H1 (cell line): ENCODE data around the gene RGS9. TPM values are rescaled to one million over a fixed set of nuclear protein-coding genes. Genes with fewer than 3 reads are reported as not detected.
A peak's percentile ranks its signal among the peaks of the same experiment; 100 is the strongest.

ENCODE experiments used
- CTCF ChIA-PET: fragments of 300-600 bp; sonication (Branson Sonifier 250); formaldehyde crosslinking; loops from one replicate; lab custom pipeline; 2021; ENCODE audit not compliant: partially characterized antibody; lab: Charles Lee
- POLR2A ChIA-PET: fragments of 300-600 bp; sonication (Branson Sonifier 250); formaldehyde crosslinking; loops from one replicate; lab custom pipeline; 2021; ENCODE audit warnings: inconsistent platforms; ENCODE audit not compliant: partially characterized antibody; lab: Charles Lee
- DNase-seq, 2 experiments: peaks; one replicate each; pipeline versions ENCODE4 v3.0.0 to v3.0.0-alpha.2; 2010 to 2022; ENCODE audit warnings: low spot score in 2 of 2, low read depth in 1 of 2, mixed read lengths in 1 of 2
- FAIRE-seq: peaks from 2 replicates; lab custom pipeline; 2011; peaks lifted over from hg19 to GRCh38; lab: Jason Lieb, UNC
- H2AFZ ChIP-seq: 2 replicates; pipeline ENCODE4 v1.8.1; 2012; ENCODE audit warnings: low read length, inconsistent platforms
- H2AK5ac ChIP-seq: 2 replicates; pipeline ENCODE4 v1.6.1; 2013; ENCODE audit warnings: low read depth, low read length
- H2BK120ac ChIP-seq: replicated peaks from 2 replicates; pipeline ENCODE3; 2013; ENCODE audit warnings: low read depth, low read length, inconsistent platforms
- H2BK12ac ChIP-seq: 2 replicates; pipeline ENCODE4 v1.6.1; 2013; ENCODE audit warnings: low read depth, low read length
- H2BK15ac ChIP-seq: 2 replicates; pipeline ENCODE4 v1.6.1; 2013; ENCODE audit warnings: low read length
- H2BK20ac ChIP-seq: 2 replicates; pipeline ENCODE4 v1.6.1; 2013; ENCODE audit warnings: low read length
- H2BK5ac ChIP-seq: 2 replicates; pipeline ENCODE4 v1.6.1; 2013; ENCODE audit warnings: low read depth, low read length
- H3K14ac ChIP-seq: 2 replicates; pipeline ENCODE4 v1.6.1; 2013; ENCODE audit warnings: inconsistent platforms; ENCODE audit not compliant: insufficient read length
- H3K18ac ChIP-seq: 2 replicates; pipeline ENCODE4 v1.6.1; 2013; ENCODE audit warnings: low read length; ENCODE audit errors: extremely low read depth
- H3K23ac ChIP-seq: 2 replicates; pipeline ENCODE4 v1.6.1; 2013; ENCODE audit warnings: inconsistent platforms; ENCODE audit not compliant: insufficient read length
- H3K23me2 ChIP-seq: 2 replicates; pipeline ENCODE4 v1.6.1; 2013; ENCODE audit warnings: low read depth, low read length
- H3K27ac ChIP-seq: 2 replicates; pipeline ENCODE4 v1.6.1; 2011; ENCODE audit warnings: low read depth, low read length, inconsistent platforms
- H3K27me3 ChIP-seq, 4 experiments: replicated peaks in 1 of 4; 1 replicate in 1 of 4; 2 replicates in 3 of 4; pipeline versions ENCODE4 v1.6.1 to v1.8.1; 2011 to 2013; ENCODE audit warnings: low read length in 3 of 4, mild to moderate bottlenecking in 3 of 4, inconsistent platforms in 2 of 4, mixed read lengths in 2 of 4, moderate library complexity in 1 of 4; ENCODE audit not compliant: control insufficient read depth in 3 of 4, insufficient read depth in 3 of 4; ENCODE audit errors: extremely low read depth in 1 of 4
- H3K36me3 ChIP-seq, 4 experiments: 2 replicates each; pipeline versions ENCODE4 v1.6.1 to v1.8.1; 2011 to 2013; ENCODE audit warnings: mild to moderate bottlenecking in 4 of 4, low read length in 3 of 4, moderate library complexity in 2 of 4, control low read depth in 1 of 4, inconsistent platforms in 1 of 4; ENCODE audit not compliant: insufficient read depth in 4 of 4, control insufficient read depth in 2 of 4
- H3K4ac ChIP-seq: replicated peaks from 2 replicates; pipeline ENCODE3; 2013; ENCODE audit warnings: low read length, low read depth, mixed read lengths, inconsistent platforms; ENCODE audit not compliant: insufficient read length
- H3K4me1 ChIP-seq, 4 experiments: replicated peaks in 1 of 4; 1 replicate in 1 of 4; 2 replicates in 3 of 4; pipeline versions ENCODE4 v1.6.1 to v1.8.1; 2011 to 2013; ENCODE audit warnings: low read length in 3 of 4, inconsistent platforms in 2 of 4, mixed read lengths in 1 of 4; ENCODE audit not compliant: insufficient read depth in 4 of 4, control insufficient read depth in 3 of 4
- H3K4me2 ChIP-seq, 2 experiments: 2 replicates each; pipeline versions ENCODE4 v1.6.1 to v1.8.1; 2011 to 2013; ENCODE audit warnings: low read depth in 2 of 2, low read length in 2 of 2, control low read depth in 1 of 2, inconsistent platforms in 1 of 2, mild to moderate bottlenecking in 1 of 2; ENCODE audit not compliant: insufficient read depth in 1 of 2
- H3K4me3 ChIP-seq, 4 experiments: fragments of 200-600, 300-600 bp in 1 of 4; sonication (generic), shearing (Covaris generic), sonication (Bioruptor Twin) in 1 of 4; 2 replicates each; pipeline versions ENCODE4 v1.5.1 to v1.8.1; 2011 to 2016; ENCODE audit warnings: low read length in 4 of 4, low read depth in 3 of 4, control low read depth in 2 of 4, inconsistent platforms in 2 of 4, mild to moderate bottlenecking in 2 of 4, mixed read lengths in 1 of 4, moderate library complexity in 1 of 4; ENCODE audit not compliant: insufficient read depth in 2 of 4; ENCODE audit errors: extremely low read depth in 1 of 4
- H3K56ac ChIP-seq: replicated peaks from 2 replicates; pipeline ENCODE3; 2013; ENCODE audit warnings: low read depth, mild to moderate bottlenecking, mixed read lengths, low read length, inconsistent platforms; ENCODE audit not compliant: insufficient read length
- H3K79me1 ChIP-seq: 2 replicates; pipeline ENCODE4 v1.6.1; 2013; ENCODE audit warnings: low read depth, low read length, control low read depth
- H3K79me2 ChIP-seq, 2 experiments: 2 replicates each; pipeline versions ENCODE4 v1.6.1 to v1.8.1; 2012 to 2013; ENCODE audit warnings: low read length in 2 of 2, mild to moderate bottlenecking in 2 of 2, inconsistent platforms in 1 of 2; ENCODE audit not compliant: insufficient read depth in 2 of 2, control insufficient read depth in 1 of 2
- H3K9ac ChIP-seq, 4 experiments: replicated peaks in 1 of 4; 1 replicate in 1 of 4; 2 replicates in 3 of 4; pipeline versions ENCODE4 v1.6.1 to v1.8.1; 2011 to 2013; ENCODE audit warnings: low read depth in 3 of 4, low read length in 3 of 4, control low read depth in 2 of 4, mild to moderate bottlenecking in 2 of 4, moderate library complexity in 2 of 4, inconsistent platforms in 1 of 4; ENCODE audit errors: extremely low read depth in 1 of 4
- H3K9me3 ChIP-seq, 2 experiments: 2 replicates each; pipeline versions ENCODE4 v1.6.1 to v1.8.1; 2012 to 2013; ENCODE audit warnings: mild to moderate bottlenecking in 2 of 2, moderate library complexity in 2 of 2, control low read depth in 1 of 2, inconsistent platforms in 1 of 2, low read depth in 1 of 2, low read length in 1 of 2, mixed read lengths in 1 of 2; ENCODE audit not compliant: insufficient read depth in 2 of 2
- H4K20me1 ChIP-seq, 2 experiments: replicated peaks in 1 of 2; 2 replicates each; pipeline versions ENCODE3 to v1.8.1; 2011 to 2013; ENCODE audit warnings: inconsistent platforms in 2 of 2, low read length in 2 of 2, mild to moderate bottlenecking in 1 of 2; ENCODE audit not compliant: insufficient read depth in 2 of 2, control insufficient read depth in 1 of 2
- H4K5ac ChIP-seq: 2 replicates; pipeline ENCODE4 v1.6.1; 2013; ENCODE audit warnings: low read length, low read depth, mixed read lengths, inconsistent platforms; ENCODE audit not compliant: insufficient read length
- H4K8ac ChIP-seq: 2 replicates; pipeline ENCODE4 v1.8.0; 2013; ENCODE audit warnings: mild to moderate bottlenecking, moderate library complexity, low read length, inconsistent platforms; ENCODE audit not compliant: insufficient read depth; ENCODE audit errors: extremely low read depth
- H4K91ac ChIP-seq: replicated peaks from 2 replicates; pipeline ENCODE3; 2013; ENCODE audit warnings: low read length, mixed read lengths, inconsistent platforms; ENCODE audit not compliant: insufficient read length
- CTCF ChIP-seq, 3 experiments: IDR thresholded peaks; 1 replicate in 2 of 3; 2 replicates in 1 of 3; pipeline versions ENCODE4 v1.5.1 to v1.6.1; 2011; ENCODE audit warnings: low read length in 3 of 3, mild to moderate bottlenecking in 3 of 3, inconsistent platforms in 2 of 3, low read depth in 1 of 3, moderate library complexity in 1 of 3; ENCODE audit not compliant: insufficient read depth in 1 of 3; ENCODE audit errors: control extremely low read depth in 1 of 3
- E2F6 ChIP-seq: IDR thresholded peaks from 2 replicates; pipeline ENCODE4 v1.6.1; 2012; ENCODE audit warnings: inconsistent platforms
- JUND ChIP-seq: IDR thresholded peaks from 2 replicates; pipeline ENCODE4 v1.6.1; 2011; ENCODE audit warnings: mild to moderate bottlenecking, improper control_type of control experiment, low read length
- POU5F1 ChIP-seq: IDR thresholded peaks from 2 replicates; pipeline ENCODE4 v1.6.1; 2011; ENCODE audit warnings: low read depth, mild to moderate bottlenecking, low read length, moderate library complexity
- SAP30 ChIP-seq: fragments of 300-600 bp; sonication (generic); IDR thresholded peaks from 2 replicates; pipeline ENCODE4 v1.7.1; 2012; ENCODE audit warnings: low read length, moderate library complexity, mild to moderate bottlenecking, inconsistent platforms; ENCODE audit not compliant: insufficient read depth, insufficient replicate concordance
- TCF12 ChIP-seq: IDR thresholded peaks from 2 replicates; pipeline ENCODE4 v1.6.1; 2011; ENCODE audit warnings: low read depth, mild to moderate bottlenecking, low read length
- ZNF274 ChIP-seq: IDR thresholded peaks from 2 replicates; pipeline ENCODE4 v1.7.0; 2012; ENCODE audit warnings: low read length, borderline replicate concordance; ENCODE audit errors: extremely low read depth
- WGBS, 2 experiments: shearing (Covaris generic) in 1 of 2; methylation state at CpG; one replicate each; pipeline versions ENCODE4 v1.1.6 to v1.1.7; 2013 to 2015; ENCODE audit warnings: low lambda C conversion rate in 2 of 2, mixed read lengths in 2 of 2, inconsistent platforms in 1 of 2, low coverage in 1 of 2, missing lambda C conversion rate in 1 of 2; ENCODE audit not compliant: insufficient replicate concordance in 2 of 2, insufficient coverage in 1 of 2, insufficient read length in 1 of 2; ENCODE audit errors: extremely low coverage in 1 of 2, missing lambda C conversion rate in 1 of 2; 5-methylcytosine and 5-hydroxymethylcytosine counted together
- polyA plus RNA-seq, 7 experiments: library from polyadenylated mRNA; depleted of rRNA in 3 of 7; stranded (reverse) in 5 of 7; unstranded in 2 of 7; fragments of >200 nt in 5 of 7; fragments of 200-250 nt in 2 of 7; gene quantifications; 1 replicate in 5 of 7; 2 replicates in 1 of 7; 4 replicates in 1 of 7; pipeline versions ENCODE4 v1.2.1 to v1.2.3, GENCODE V29; 2011 to 2013; ENCODE audit warnings: missing spikeins in 2 of 7, mixed read lengths in 2 of 7
- total RNA-seq: library from RNA; stranded (reverse); fragmentation: NEBNext Ultra II Directional; extraction: Animal tissue kit (Norgen Biotek cat#: 25700); gene quantifications from 2 replicates; pipeline ENCODE4 v1.2.1, GENCODE V29; 2021

Gene RGS9
- total and polyA plus RNA-seq, 2 of the 8 experiments (the other 6 are each of a cell fraction or from before 2014, with no cell fraction given), result 8.9 to 20.5 TPM

- ChIA-PET CTCF (interaction anchor here (0.6 to 1.7 kb wide), 4 partner anchors 11 to 107 kb away, joined by 3 to 5 read pairs (median 4); no protein-coding TSS in a partner anchor), POLR2A (interaction anchor here (0.7 to 1.8 kb wide), 5 partner anchors 11 to 69 kb away, joined by 3 to 9 read pairs (median 4); partner anchors contain the start of gene RGS9)
- Histone ChIP-seq H3K56ac (no peak overlapping the region), H3K9me3 (no peaks in the 10 kb centered on the region), H3K79me2 (no peaks in the 10 kb centered on the region), H3K4me1 (no peaks in the 10 kb centered on the region), H3K4ac (no peak overlapping the region), H3K18ac (no peak overlapping the region), H3K79me1 (no peaks in the 10 kb centered on the region), H4K20me1 (no peaks in the 10 kb centered on the region), H4K5ac (no peak overlapping the region), H3K23me2 (no peaks in the 10 kb centered on the region; the same call in 1 of the 2 replicates), H3K27me3 (no peaks in the 10 kb centered on the region), H3K27ac (no peak overlapping the region), H3K9ac (no peak overlapping the region; a peak in 1 of 7 replicates), H3K23ac (no peak overlapping the region), H2AK5ac (no peak overlapping the region), H2AFZ (peak overlapping the region; percentile 88; the same call in 1 of the 2 replicates), H2BK12ac (no peak overlapping the region), H3K14ac (no peak overlapping the region), H3K4me3 (peak overlapping the region in 3 of 4 experiments; percentile 29 to 68 (median 42); a peak in 4 of 8 replicates), H2BK20ac (no peak overlapping the region), H2BK5ac (no peak overlapping the region), H2BK120ac (no peak overlapping the region), H3K4me2 (peak overlapping the region; percentile 47 to 68; a peak in 3 of 4 replicates), H3K36me3 (no peaks in the 10 kb centered on the region), H4K91ac (no peak overlapping the region), H2BK15ac (no peak overlapping the region), H4K8ac (no peak overlapping the region)
- FAIRE-seq, result no peak
- 80% methylated on average over 8 of the region's 9 CpGs; no CpG with 5 or more reads in 1 of the 2 experiments for WGBS, 2 experiments
- no peak for DNase-seq
- TF ChIP-seq POU5F1, result no peak
- peak; percentile 27; the same call in 1 of the 2 replicates for TF ChIP-seq E2F6
- TF ChIP-seq JUND, result no peak
- TF ChIP-seq CTCF (IDR thresholded peaks at IDR 0.05; ENCODE audit: control extremely low read depth in 1 of 3, insufficient read depth in 1 of 3, low read depth in 1 of 3, low read length in 3 of 3), result no peak
- no peak for TF ChIP-seq ZNF274
- TF ChIP-seq TCF12, result 0 out of 2 replicates have a peak, but pooled peaks have one; percentile 22
- TF ChIP-seq SAP30, result no peak
These were observed 13.2 kb upstream of the RGS9 start for GRCh38 chr17:65123757-65124675.
